ENCODE data around the gene SMARCC1.

- no peak for TF ChIP-seq CTCF (IDR thresholded peaks at IDR 0.05)
- no peak for TF ChIP-seq ZFX (IDR thresholded peaks at IDR 0.05; ENCODE audit: borderline replicate concordance)
These were observed 193.6 kb downstream of the SMARCC1 start for GRCh38 chr3:47588053-47588452.
